ELR (cell line): ENCODE measurements around the gene BBS1.
"Not testable (repeated sequence)": the region's sequence is repeated elsewhere in the genome, so short reads cannot be mapped to it uniquely, and the experiment has no call there.

Experiments
- DNase-seq: peaks from one replicate; pipeline ENCODE4 v3.0.0-alpha.2; 2015; ENCODE audit warnings: low read depth

Gene BBS1

GRCh38 chr11:66524304-66525040 lies 14.0 kb downstream of the BBS1 start:
- no peak for DNase-seq

DNA sequence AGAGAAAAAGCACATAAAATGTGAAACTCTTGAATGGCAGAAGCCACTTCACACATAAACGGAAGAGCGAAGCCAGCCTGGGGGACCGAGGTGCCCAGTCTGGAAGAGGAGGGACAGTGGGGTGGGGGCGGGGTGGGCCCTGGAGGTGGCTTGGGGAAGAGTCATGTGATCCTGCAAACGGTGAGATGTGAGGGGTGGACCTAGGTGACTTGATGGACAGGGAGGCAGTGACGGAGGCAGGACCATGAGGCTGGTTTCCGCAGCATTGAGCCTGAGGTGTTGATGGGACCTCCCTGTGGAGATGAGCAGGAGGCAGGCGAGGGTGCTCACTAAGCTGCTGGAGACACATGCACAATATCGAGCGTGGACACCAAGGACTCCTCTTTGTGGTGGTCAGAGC lies 18.6 kb downstream of the BBS1 start:
- DNase-seq = no peak

DNA sequence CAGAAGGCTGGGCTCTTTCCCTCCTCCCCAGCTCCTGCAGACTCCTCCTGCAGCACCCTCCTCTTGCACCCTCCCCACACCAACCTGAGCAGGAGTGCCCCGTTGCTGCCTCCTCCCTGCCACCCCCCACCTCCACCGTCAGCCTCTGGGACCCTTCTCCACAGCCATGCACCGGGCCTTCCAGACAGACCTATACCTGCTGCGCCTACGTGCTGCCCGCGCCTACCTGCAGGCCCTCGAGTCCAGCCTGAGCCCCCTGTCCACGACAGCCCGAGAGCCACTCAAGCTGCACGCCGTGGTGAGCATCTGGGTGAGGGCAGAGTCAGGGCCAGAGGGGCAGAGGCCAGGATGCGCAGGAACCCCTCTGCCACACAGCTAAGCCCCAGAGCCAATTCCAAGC lies 19.2 kb downstream of the BBS1 start:
- DNase-seq = no peak

DNA sequence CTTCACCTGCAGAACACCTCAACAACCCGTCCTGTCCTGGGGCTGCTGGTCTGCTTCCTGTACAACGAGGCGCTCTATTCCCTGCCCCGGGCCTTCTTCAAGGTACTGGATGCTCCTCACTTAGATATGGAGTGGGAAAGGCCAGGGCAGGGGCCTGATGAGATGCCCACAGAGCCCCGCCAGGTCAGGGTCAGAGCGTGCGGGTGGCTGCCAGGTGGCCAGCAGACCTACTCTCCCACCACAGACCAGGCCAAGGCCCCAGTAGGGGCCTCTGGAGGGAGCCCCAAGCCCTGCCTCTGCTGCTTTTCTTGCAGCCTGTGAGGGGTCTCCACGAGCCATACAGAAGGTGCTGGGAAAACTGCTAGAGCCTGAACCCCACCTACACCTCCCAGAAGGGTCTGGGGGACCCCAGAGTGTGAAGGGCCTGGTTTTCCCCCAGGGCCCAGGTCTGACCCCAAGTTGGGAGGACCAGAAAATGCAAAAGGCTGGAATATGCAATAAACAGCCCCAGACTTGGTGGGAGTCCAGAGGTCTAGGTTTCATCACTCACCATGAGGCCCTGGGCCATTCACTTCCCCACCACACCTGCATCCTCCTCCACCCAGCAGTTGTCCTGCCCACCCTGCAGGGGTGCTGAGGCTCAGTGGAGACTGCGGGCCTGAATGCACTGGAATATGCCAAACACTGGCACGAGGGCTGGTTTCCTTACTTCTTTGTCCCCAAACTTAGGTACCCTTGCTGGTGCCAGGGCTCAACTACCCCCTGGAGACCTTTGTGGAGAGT lies 20.7 kb downstream of the BBS1 start:
- no peak for DNase-seq

- DNase-seq = no peak
Measured at GRCh38 chr11:66531841-66532240, 21.4 kb downstream of the BBS1 start.

- DNase-seq = no peak
Measured at GRCh38 chr11:66532784-66533183, 22.3 kb downstream of the BBS1 start.

DNA sequence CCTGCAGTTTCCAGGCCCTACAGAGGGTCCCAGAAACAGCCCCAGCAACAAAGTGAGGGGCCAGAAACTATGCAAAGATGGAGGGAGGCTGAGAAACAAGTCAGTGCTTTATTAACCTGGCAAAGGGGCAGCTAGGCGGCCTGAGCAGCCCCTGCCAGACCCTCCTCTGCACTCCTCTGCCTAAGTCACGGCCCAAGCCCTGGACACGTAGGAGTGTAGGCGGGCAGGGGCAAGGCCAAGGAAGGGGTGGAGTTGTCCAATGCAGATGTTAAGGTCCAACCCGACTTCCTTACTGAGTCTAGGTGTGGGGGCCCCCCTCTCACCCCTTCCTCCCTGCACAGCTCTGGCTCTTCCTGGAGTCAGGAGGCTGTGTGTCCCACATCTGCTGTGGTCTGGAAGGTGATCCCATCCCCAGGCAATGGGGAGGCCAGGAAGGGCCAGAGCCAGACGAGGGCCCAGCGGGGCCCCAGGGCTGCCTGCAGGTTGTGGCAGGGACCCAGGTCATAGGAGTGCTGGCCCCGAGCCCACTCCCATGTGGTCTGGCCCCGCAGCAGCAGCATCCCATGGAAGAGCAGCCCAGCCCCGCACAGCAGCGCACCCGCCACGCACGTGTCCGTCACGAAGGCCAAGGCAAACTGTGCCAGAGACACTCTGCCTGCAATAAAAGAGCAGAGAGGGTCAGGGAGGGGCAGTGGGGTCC lies 28.9 kb downstream of the BBS1 start:
- DNase-seq = no peak

- DNase-seq = no peak
Measured at GRCh38 chr11:66539870-66540213, 29.4 kb downstream of the BBS1 start.

DNA sequence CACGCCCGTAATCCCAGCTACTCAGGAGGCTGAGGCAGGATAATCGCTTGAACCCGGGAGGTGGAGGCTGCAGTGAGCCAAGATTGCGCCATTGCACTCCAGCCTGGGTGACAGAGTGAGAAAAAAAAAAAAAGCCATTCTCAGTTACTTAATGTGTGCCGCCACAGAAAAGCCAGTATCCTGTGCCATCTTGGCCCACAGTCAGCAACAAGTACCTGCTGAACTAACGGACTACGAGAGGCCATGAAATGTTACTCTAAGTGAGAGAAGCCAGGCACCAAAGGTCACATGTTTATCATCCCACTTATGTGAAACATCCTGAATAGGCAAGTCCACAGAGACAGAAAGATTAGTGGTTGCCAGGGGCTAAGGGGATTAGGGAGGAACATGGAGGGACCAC lies 30.2 kb downstream of the BBS1 start:
- DNase-seq = not testable (repeated sequence)

DNA sequence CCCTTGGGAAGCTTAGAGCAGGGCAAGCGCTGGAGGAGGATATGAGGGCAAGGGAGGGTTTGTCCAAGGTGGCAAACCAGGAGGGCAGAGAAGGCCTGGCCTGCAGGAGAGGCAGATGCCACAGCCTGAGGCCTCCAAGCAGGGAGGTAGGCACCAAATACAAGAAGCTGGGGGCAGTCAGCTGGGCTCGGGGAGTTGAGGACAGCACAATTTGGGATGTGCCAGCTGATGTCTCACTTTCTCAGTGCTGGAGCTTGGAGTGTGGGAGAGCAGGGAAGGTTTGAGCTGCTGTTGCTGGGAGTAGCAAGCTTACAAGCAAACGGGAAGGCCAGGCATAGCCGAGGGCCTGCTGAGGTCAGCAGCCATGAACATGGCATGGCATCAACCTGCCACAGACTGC lies 31.5 kb downstream of the BBS1 start:
- no peak for DNase-seq

DNA sequence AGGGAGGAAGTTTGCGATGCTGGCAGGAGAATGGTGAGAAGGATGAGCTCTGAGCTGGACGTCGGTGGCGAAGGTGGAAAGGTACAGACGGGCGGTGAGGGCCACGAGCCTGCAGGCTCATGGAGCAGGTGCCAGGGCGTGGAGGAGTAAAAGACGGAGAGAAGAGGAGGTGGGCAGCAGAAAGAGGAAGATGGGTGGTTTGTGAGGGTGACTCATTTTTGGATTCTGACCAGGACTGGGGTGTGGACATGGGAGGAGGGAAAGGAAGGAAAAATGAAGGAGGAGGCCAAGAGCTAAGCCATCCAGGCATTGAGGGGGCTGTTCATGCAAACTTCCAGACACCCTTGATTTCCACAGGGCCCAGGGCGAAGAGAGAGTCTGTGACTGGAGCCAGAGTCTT lies 31.9 kb downstream of the BBS1 start:
- DNase-seq = peak; percentile 41

GRCh38 chr11:66543263-66544107 lies 33.0 kb downstream of the BBS1 start:
- peak; percentile 55 for DNase-seq

- DNase-seq = not testable (repeated sequence)
Measured at GRCh38 chr11:66544952-66545351, 34.5 kb downstream of the BBS1 start.

- peak; percentile 97 for DNase-seq
Measured at GRCh38 chr11:66545701-66546367, 35.4 kb downstream of the BBS1 start, which contains the start of gene ZDHHC24. Gene ZDHHC24 (minus strand): TSS chr11:66546048. CDS start chr11:66546003, 45 bp downstream.

GRCh38 chr11:66546368-66546965 lies 36.0 kb downstream of the BBS1 start, which contains the start of gene ACTN3:
Gene ACTN3 (plus strand): TSS chr11:66546903. CDS start chr11:66546938, 35 bp downstream.
- peak; percentile 21 for DNase-seq

DNA sequence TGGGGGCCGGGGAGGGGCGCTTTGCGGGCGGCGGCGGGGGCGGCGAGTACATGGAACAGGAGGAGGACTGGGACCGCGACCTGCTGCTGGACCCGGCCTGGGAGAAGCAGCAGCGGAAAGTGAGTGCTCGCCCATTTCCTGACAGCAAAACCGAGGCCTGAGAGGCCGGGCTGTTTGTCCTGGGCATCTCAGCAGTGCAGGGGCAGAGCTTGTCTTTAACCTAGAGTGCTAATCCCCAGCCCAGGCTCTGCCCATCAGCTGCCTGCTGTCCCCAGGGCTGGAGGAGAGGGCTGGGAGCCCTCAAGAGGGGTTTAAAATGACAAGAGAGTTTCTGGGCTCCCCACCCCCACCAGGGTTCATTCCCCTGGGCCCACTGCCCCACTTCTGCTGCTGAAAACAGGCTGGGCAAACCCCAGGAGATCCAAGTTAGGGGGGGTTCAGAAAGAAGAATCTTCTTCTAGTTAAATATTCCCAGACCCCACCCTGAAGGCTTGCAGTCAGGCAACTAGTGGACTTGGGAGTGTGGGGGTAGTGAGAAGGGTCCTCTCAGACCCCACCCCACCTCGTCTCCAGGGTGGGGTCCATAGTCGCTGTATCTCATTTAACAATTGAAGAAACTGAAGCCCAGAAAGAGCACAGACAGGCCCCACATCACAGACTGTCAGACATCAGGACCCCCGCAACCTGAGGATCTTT lies 36.7 kb downstream of the BBS1 start:
- DNase-seq = no peak

DNA sequence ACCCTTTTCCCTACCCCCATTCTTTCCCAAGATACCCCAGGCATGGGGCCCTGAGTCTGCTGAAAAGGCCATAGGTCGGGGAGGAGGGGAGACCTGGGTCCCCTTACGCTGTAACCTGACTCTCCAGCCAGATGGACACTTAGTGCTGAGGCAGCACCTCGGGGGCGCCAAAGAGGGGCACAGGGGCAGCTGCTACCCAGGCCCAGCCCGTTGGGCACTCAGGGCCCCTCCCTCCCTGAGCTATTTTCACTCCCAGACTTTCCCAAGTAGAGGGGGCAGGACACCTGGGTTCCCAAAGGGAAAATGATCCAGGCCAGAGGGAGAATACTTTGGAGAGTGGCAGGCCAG lies 37.2 kb downstream of the BBS1 start:
- no peak for DNase-seq

GRCh38 chr11:66548041-66548440 lies 37.6 kb downstream of the BBS1 start:
- DNase-seq = no peak

DNA sequence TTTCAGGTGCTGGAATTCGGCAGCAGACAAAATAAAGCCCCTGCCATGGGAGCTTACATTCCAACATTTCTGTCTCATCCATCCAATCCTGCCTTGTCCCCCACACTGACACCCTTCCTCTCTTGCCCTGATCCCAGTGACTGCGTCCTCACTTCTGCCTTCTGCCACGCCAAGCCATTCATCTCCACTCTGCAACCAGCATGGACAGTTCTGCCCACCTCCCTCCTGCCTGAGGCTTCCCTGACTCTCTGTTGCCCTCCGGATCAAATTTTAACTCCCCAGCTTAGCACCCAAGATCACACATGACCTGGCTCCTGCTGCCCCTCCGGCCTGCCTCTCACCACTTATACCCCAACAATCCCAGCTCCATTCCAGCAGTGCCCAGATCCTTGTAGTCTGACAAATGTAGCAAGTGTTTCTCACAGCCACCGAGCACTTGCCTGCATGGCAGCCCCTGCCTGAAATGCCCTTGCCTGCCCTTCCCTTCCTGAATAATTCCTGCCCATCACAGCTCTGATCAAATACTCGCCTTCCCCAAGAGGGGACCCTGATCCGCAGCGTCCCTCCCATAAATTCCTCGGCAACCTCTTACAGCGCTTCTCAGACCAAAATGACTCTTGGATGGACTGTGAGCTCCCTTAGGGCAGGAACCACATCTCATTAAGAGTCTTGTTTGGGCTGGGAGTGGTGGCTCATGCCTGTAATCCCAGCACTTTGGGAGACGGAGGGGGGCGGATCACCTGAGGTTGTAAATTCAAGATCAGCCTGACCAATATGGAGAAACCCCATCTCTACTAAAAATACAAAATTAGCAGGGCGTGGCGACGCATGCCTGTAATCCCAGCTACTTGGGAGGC lies 38.6 kb downstream of the BBS1 start:
- DNase-seq = no peak
